Measurements from ENCODE around the gene TBCD.

TBCD gene

GRCh38 chr17:82843904-82844680 lies 92.2 kb downstream of the TBCD start:
- Mint-ChIP-seq H3K9me3 (no peaks in the 10 kb centered on the region), H3K4me3 (no peak overlapping the region), H3K36me3 (ENCODE audit: low read depth) (no peaks in the 10 kb centered on the region), H3K27me3 (ENCODE audit: low read depth) (no peaks in the 10 kb centered on the region), H3K27ac (no peak overlapping the region), H3K4me1 (ENCODE audit: low read depth) (peaks cover 9% of the 10 kb centered on the region)

- Mint-ChIP-seq H3K36me3 (ENCODE audit: low read depth) (no peaks in the 10 kb centered on the region), H3K4me3 (no peak overlapping the region), H3K27me3 (ENCODE audit: low read depth) (no peaks in the 10 kb centered on the region), H3K4me1 (ENCODE audit: low read depth) (peaks cover 12% of the 10 kb centered on the region), H3K9me3 (no peaks in the 10 kb centered on the region), H3K27ac (no peak overlapping the region)
Measured at GRCh38 chr17:82844796-82845162, 92.9 kb downstream of the TBCD start.

GRCh38 chr17:82845163-82845807 lies 93.4 kb downstream of the TBCD start:
- Mint-ChIP-seq H3K27ac (no peak overlapping the region), H3K9me3 (no peaks in the 10 kb centered on the region), H3K36me3 (ENCODE audit: low read depth) (no peaks in the 10 kb centered on the region), H3K4me1 (ENCODE audit: low read depth) (peaks cover 12% of the 10 kb centered on the region), H3K27me3 (ENCODE audit: low read depth) (no peaks in the 10 kb centered on the region), H3K4me3 (no peak overlapping the region)

GRCh38 chr17:82846061-82846691 lies 94.3 kb downstream of the TBCD start:
- Mint-ChIP-seq H3K9me3 (no peaks in the 10 kb centered on the region), H3K27ac (no peak overlapping the region), H3K27me3 (ENCODE audit: low read depth) (no peaks in the 10 kb centered on the region), H3K36me3 (ENCODE audit: low read depth) (peaks cover 3% of the 10 kb centered on the region), H3K4me1 (ENCODE audit: low read depth) (peaks cover 12% of the 10 kb centered on the region), H3K4me3 (no peak overlapping the region)

- no peaks in the 10 kb centered on the region for H3K27me3 Mint-ChIP-seq (ENCODE audit: low read depth)
- no peaks in the 10 kb centered on the region for H3K9me3 Mint-ChIP-seq
- no peak overlapping the region for H3K27ac Mint-ChIP-seq
- peaks cover 12% of the 10 kb centered on the region for H3K4me1 Mint-ChIP-seq (ENCODE audit: low read depth)
- H3K4me3 Mint-ChIP-seq, result no peak overlapping the region
- peaks cover 3% of the 10 kb centered on the region for H3K36me3 Mint-ChIP-seq (ENCODE audit: low read depth)
Measured at GRCh38 chr17:82848022-82848592, 96.2 kb downstream of the TBCD start.

- peaks cover 10% of the 10 kb centered on the region for H3K4me1 Mint-ChIP-seq (ENCODE audit: low read depth)
- H3K27ac Mint-ChIP-seq, result peak overlapping the region; percentile 50
- H3K27me3 Mint-ChIP-seq (ENCODE audit: low read depth), result no peaks in the 10 kb centered on the region
- no peak overlapping the region for H3K4me3 Mint-ChIP-seq
- H3K36me3 Mint-ChIP-seq (ENCODE audit: low read depth), result peaks cover 3% of the 10 kb centered on the region
- no peaks in the 10 kb centered on the region for H3K9me3 Mint-ChIP-seq
Measured at GRCh38 chr17:82849076-82849945, 97.4 kb downstream of the TBCD start.

GRCh38 chr17:82851381-82851780 lies 99.5 kb downstream of the TBCD start:
- peaks cover 10% of the 10 kb centered on the region for H3K4me1 Mint-ChIP-seq (ENCODE audit: low read depth)
- no peaks in the 10 kb centered on the region for H3K27me3 Mint-ChIP-seq (ENCODE audit: low read depth)
- H3K36me3 Mint-ChIP-seq (ENCODE audit: low read depth), result peaks cover 3% of the 10 kb centered on the region
- H3K4me3 Mint-ChIP-seq, result no peak overlapping the region
- no peaks in the 10 kb centered on the region for H3K9me3 Mint-ChIP-seq
- no peak overlapping the region for H3K27ac Mint-ChIP-seq

GRCh38 chr17:82854226-82854625 lies 102.4 kb downstream of the TBCD start:
- Mint-ChIP-seq H3K4me1 (ENCODE audit: low read depth) (peaks cover 17% of the 10 kb centered on the region), H3K4me3 (no peak overlapping the region), H3K27ac (no peak overlapping the region), H3K9me3 (no peaks in the 10 kb centered on the region), H3K27me3 (ENCODE audit: low read depth) (no peaks in the 10 kb centered on the region), H3K36me3 (ENCODE audit: low read depth) (peaks cover 9% of the 10 kb centered on the region)

GRCh38 chr17:82856361-82856760 lies 104.5 kb downstream of the TBCD start:
- no peak overlapping the region for H3K4me3 Mint-ChIP-seq
- no peaks in the 10 kb centered on the region for H3K27me3 Mint-ChIP-seq (ENCODE audit: low read depth)
- H3K36me3 Mint-ChIP-seq (ENCODE audit: low read depth), result peaks cover 16% of the 10 kb centered on the region
- H3K4me1 Mint-ChIP-seq (ENCODE audit: low read depth), result peaks cover 28% of the 10 kb centered on the region
- no peaks in the 10 kb centered on the region for H3K9me3 Mint-ChIP-seq
- no peak overlapping the region for H3K27ac Mint-ChIP-seq

- H3K4me1 Mint-ChIP-seq (ENCODE audit: low read depth), result peaks cover 44% of the 10 kb centered on the region
- peak overlapping the region; percentile 90 for H3K27ac Mint-ChIP-seq
- no peaks in the 10 kb centered on the region for H3K27me3 Mint-ChIP-seq (ENCODE audit: low read depth)
- peak overlapping the region; percentile 37 for H3K4me3 Mint-ChIP-seq
- H3K36me3 Mint-ChIP-seq (ENCODE audit: low read depth), result peaks cover 25% of the 10 kb centered on the region
- H3K9me3 Mint-ChIP-seq, result no peaks in the 10 kb centered on the region
Measured at GRCh38 chr17:82858376-82859126, 106.7 kb downstream of the TBCD start.

- Mint-ChIP-seq H3K27me3 (ENCODE audit: low read depth) (no peaks in the 10 kb centered on the region), H3K4me3 (peak overlapping the region; percentile 82), H3K9me3 (no peaks in the 10 kb centered on the region), H3K4me1 (ENCODE audit: low read depth) (peaks cover 53% of the 10 kb centered on the region), H3K36me3 (ENCODE audit: low read depth) (peaks cover 32% of the 10 kb centered on the region), H3K27ac (peak overlapping the region; percentile 90)
Measured at GRCh38 chr17:82859431-82860403, 107.9 kb downstream of the TBCD start.

- peaks cover 60% of the 10 kb centered on the region for H3K4me1 Mint-ChIP-seq (ENCODE audit: low read depth)
- H3K36me3 Mint-ChIP-seq (ENCODE audit: low read depth), result peaks cover 34% of the 10 kb centered on the region
- peak overlapping the region; percentile 82 for H3K4me3 Mint-ChIP-seq
- H3K27me3 Mint-ChIP-seq (ENCODE audit: low read depth), result no peaks in the 10 kb centered on the region
- H3K27ac Mint-ChIP-seq, result peak overlapping the region; percentile 90
- H3K9me3 Mint-ChIP-seq, result no peaks in the 10 kb centered on the region
Measured at GRCh38 chr17:82860606-82861392, 108.9 kb downstream of the TBCD start.
